Measurements from ENCODE around the gene NTRK3.

DNA sequence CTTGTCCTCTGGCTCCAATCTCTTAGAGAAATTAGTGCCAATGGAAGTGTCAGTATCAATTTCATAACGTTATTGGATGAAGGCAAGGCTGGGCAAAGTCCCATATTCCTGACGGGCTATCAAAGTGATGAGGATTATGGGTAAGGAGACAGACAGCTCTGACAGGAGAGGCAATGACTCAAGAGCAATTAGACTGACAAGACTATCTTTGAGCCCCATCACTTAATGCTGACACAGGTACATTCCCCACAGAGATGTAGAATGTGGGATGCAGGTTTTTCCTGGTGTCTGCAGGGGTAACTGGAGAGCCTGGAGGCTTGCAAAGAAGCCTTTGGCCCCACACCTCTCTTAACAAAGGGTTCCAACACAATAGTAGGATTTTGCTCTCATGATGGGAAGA, 208.3 kb downstream of the NTRK3 start:
- TF ChIP-seq, protein P1, sequence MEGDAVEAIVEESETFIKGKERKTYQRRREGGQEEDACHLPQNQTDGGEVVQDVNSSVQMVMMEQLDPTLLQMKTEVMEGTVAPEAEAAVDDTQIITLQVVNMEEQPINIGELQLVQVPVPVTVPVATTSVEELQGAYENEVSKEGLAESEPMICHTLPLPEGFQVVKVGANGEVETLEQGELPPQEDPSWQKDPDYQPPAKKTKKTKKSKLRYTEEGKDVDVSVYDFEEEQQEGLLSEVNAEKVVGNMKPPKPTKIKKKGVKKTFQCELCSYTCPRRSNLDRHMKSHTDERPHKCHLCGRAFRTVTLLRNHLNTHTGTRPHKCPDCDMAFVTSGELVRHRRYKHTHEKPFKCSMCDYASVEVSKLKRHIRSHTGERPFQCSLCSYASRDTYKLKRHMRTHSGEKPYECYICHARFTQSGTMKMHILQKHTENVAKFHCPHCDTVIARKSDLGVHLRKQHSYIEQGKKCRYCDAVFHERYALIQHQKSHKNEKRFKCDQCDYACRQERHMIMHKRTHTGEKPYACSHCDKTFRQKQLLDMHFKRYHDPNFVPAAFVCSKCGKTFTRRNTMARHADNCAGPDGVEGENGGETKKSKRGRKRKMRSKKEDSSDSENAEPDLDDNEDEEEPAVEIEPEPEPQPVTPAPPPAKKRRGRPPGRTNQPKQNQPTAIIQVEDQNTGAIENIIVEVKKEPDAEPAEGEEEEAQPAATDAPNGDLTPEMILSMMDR (IDR thresholded peaks at IDR 0.05; ENCODE audit: low read depth, low read length) = no peak
- no peak for TF ChIP-seq EZH2phosphoT487 (IDR thresholded peaks at IDR 0.05; ENCODE audit: low read depth)
